SJSA1 (cell line): ENCODE results near the gene TRMT1. TPM values are rescaled to one million over a fixed set of nuclear protein-coding genes. Genes with fewer than 3 reads are reported as not detected.
"Not testable (repeated sequence)": the region's sequence is repeated elsewhere in the genome, so short reads cannot be mapped to it uniquely, and the experiment has no call there.

Experiments used
- DNase-seq, 2 experiments: peaks; one replicate each; pipeline ENCODE4 v3.0.0-alpha.2; 2015 to 2020; ENCODE audit warnings: low spot score in 2 of 2, low read depth in 1 of 2
- H3K27ac ChIP-seq: fragments of 250-450 bp; sonication (Bioruptor Pico); 2 replicates; pipeline ENCODE4 v1.5.1; 2020; ENCODE audit warnings: mild to moderate bottlenecking, moderate library complexity
- H3K27me3 ChIP-seq: fragments of 250-450 bp; sonication (Bioruptor Pico); replicated peaks from 2 replicates; pipeline ENCODE4 v1.5.1; 2020; ENCODE audit warnings: mild to moderate bottlenecking, moderate library complexity
- H3K36me3 ChIP-seq: fragments of 250-450 bp; sonication (Bioruptor Pico); 2 replicates; pipeline ENCODE4 v1.5.1; 2020; ENCODE audit warnings: mild to moderate bottlenecking
- H3K4me1 ChIP-seq: fragments of 250-450 bp; sonication (Bioruptor Pico); replicated peaks from 2 replicates; pipeline ENCODE4 v1.6.1; 2021; ENCODE audit warnings: mild to moderate bottlenecking
- H3K4me3 ChIP-seq: fragments of 250-450 bp; sonication (Bioruptor Pico); 2 replicates; pipeline ENCODE4 v1.5.1; 2020; ENCODE audit warnings: mild to moderate bottlenecking
- H3K9me3 ChIP-seq: fragments of 250-450 bp; sonication (Bioruptor Pico); replicated peaks from 2 replicates; pipeline ENCODE4 v1.5.1; 2020; ENCODE audit warnings: mild to moderate bottlenecking
- total RNA-seq: library from RNA; depleted of rRNA; stranded (reverse); fragments of >200 nt; shearing (Covaris generic); gene quantifications from 2 replicates; pipeline ENCODE4 v1.2.3, GENCODE V29; 2014; rRNA removed

TRMT1 gene
- 29.6 and 49.9 TPM in 2 replicates for total RNA-seq

DNA sequence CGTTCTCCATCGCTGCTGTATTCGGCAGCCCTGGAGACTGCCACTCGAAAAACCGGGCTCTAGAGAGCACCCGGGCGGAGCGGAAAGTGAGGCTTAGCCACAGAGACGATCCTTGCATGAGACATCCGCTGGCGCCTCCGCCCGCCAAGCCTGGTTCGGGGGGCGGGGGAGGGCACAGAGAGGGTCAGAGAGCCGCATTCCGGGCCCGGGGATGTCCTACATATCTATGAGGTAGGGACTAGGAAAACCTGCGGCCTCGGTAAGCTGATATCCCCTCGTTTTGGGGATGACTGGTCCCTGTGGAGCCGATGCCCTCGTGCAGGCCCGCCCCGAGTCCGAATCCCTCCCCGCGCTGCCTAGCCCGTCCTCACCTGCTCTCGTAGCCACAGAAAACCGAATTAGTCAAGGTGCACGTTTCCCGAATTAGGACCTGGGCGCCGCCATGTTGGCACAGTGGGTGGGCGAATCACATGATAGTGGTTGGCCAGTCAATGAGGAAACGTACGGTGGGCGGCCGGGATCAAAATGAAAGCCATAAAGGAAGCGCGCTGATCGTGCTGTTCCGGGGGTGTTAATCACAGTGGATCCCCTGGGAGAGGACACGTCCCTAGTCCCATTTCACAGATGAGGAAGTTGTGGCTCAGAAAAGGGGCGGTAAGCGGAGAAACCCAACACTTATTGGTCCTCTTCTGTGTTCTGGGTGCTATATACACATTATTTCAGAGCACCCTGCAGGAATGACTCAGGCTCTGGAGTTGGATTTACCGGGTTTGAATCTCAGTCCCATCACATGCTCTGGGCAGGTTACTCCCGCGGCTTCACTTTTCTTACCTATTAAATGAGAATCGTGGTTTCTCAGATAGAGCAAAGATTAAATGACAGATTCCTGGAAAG is at the start of gene TRMT1:
Gene TRMT1, minus strand, starts transcription at position 459 of the 894 bp plus-strand sequence. Its CDS starts 341 bp downstream, at position 118.
- Histone ChIP-seq H3K36me3 (peaks cover 65% of the 10 kb centered on the region), H3K9me3 (no peaks in the 10 kb centered on the region), H3K27me3 (no peaks in the 10 kb centered on the region), H3K27ac (peak within 1 kb of the TSS; percentile 77), H3K4me3 (peak within 1 kb of the TSS; percentile 87), H3K4me1 (peaks cover 44% of the 10 kb centered on the region)
- peak; percentile 88 to 94 for DNase-seq

DNA sequence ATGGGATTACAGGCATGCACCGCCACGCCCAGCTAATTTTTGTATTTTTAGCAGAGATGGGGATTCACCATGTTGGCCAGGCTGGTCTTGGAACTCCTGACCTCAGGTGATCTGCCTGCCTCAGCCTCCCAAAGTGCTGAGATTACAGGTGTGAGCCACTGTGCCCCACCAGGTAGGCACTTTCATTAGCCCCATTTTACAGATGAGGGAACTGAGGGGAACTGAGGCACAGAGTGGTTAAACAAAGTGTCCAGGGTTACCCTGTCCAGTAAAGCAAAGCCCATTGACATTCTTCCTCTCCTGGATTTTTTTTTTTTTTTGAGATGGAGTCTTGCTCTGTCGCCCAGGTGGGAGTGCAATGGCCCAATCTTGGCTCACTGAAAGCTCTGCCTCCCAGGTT is 49.6 kb upstream of the TRMT1 start:
- H3K4me3 ChIP-seq, H3K9me3 ChIP-seq, DNase-seq, H3K27me3 ChIP-seq, H3K27ac ChIP-seq, H3K36me3 ChIP-seq: not testable (repeated sequence)
- peaks cover 71% of the 10 kb centered on the region for H3K4me1 ChIP-seq

DNA sequence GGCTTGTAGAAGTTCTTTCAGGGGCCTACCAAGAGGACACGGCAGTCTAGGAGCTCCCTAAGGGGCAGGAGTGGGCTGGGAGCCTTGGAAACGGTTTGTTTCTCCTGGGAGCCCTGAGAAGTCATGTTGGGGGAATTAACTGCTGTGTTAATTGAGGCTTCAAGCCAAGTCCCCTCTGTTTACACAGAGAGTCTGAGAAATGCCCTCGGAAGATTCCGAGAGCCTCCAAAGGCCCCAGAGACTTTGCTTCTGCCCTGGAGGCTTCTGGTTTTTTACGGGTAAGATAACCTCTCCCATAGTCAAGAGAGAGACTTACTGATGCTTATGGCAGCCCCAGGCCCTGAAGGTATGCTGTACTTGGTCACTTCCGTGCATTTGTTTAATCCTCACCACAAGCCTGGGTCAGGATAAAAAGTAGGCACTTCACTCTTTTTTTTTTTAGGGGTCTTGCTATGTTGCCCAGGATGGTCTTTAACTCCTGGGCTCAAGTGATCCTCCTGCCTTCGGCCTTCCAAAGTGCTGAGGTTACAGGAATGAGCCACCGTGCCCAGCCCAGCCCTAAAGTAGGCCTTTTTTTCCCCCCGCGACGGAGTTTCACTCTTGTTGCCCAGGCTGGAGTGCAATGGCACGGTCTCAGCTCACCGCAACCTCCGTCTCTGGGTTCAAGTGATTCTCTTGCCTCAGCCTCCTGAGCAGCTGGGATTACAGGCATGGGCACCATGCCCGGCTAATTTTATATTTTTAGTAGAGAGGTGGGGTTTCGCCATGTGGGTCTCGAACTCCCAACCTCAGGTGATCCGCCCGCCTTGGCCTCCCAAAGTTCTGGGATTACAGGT is 48.8 kb upstream of the TRMT1 start:
- H3K36me3 ChIP-seq = no peaks in the 10 kb centered on the region
- H3K27ac ChIP-seq = peak overlapping the region; percentile 94
- DNase-seq = no peak
- H3K27me3 ChIP-seq = no peaks in the 10 kb centered on the region
- no peaks in the 10 kb centered on the region for H3K9me3 ChIP-seq
- peaks cover 70% of the 10 kb centered on the region for H3K4me1 ChIP-seq
- no peak overlapping the region for H3K4me3 ChIP-seq

DNA sequence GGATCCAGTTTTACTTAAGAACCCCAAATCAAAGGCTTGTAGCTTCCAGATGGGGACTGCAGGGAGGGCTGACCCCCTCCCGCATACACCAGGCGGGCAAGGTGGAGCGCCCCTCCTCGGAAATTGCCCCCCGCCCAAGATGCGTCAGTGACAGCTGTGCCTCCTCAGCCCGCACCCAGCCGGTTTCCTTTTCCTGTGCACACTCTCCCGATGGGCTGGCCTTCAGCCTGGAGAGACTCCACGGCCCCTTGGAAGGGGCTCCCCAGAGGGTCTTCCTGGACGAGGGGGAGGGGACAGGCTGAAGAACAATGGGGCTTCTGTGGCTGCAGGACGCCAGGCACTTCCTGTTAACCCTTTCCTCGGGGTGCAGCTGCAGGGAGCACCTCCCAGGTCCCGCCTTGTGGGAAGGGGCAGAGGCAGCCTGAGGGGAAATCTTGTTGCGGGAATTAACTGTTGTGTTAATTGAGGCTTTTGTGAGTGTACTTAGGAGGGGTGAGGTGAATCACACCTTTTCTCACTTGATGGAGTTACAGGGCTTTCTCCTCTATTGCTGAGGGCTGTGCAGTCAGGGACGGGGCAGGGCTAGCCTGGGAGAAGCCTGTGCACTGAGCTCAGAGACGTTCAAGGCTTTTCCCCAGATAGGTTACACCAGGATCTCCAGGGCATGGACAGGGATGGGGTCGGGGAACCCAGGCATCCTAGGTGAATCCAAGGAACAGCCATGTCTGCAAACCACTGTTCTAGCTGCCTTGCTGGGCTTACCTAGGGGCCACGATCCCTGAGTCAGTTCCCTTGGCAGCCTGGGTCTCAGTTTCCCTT is 48.0 kb upstream of the TRMT1 start:
- H3K27me3 ChIP-seq = no peaks in the 10 kb centered on the region
- H3K9me3 ChIP-seq = no peaks in the 10 kb centered on the region
- H3K36me3 ChIP-seq = no peaks in the 10 kb centered on the region
- DNase-seq = peak; percentile 60 to 71
- peak overlapping the region; percentile 14 for H3K4me3 ChIP-seq
- peak overlapping the region; percentile 94 for H3K27ac ChIP-seq
- peaks cover 62% of the 10 kb centered on the region for H3K4me1 ChIP-seq

DNA sequence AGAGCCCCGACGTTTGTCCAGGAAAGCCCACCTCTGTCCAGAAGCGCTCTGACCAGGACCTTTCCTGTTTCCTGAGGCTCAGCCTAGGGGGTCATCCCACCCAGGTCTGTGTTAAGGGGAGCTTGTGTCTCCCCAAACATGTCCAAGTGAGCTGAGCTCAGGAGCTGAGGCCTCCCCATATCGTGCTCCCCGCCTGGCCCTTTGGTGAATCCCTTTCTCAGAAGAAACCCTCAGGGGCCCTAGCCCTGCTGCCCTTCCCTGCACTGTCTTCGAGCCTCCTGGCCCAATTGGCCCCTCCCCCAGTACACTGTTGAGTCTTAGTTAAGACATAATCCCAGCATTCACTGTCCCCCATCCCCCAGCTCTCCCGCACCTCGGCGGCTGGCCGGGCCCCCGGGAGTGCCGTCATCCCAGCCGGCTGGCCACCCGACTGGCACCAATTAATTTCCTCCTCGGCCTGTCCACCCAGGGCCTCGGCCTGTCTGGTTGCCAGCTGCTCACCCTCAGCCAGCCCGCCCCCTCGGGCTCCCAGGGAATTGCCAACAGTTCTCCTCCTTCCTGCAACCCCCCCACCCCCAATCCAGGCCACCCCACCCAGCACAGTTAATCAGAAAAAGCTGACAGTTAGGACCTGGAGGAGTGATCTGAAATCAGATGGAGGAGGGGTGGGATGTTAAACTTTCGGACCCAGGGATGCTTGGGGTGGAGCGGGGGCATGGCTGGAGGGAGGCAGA is 47.2 kb upstream of the TRMT1 start:
- H3K4me1 ChIP-seq = peaks cover 54% of the 10 kb centered on the region
- peak overlapping the region; percentile 28 for H3K4me3 ChIP-seq
- no peaks in the 10 kb centered on the region for H3K27me3 ChIP-seq

DNA sequence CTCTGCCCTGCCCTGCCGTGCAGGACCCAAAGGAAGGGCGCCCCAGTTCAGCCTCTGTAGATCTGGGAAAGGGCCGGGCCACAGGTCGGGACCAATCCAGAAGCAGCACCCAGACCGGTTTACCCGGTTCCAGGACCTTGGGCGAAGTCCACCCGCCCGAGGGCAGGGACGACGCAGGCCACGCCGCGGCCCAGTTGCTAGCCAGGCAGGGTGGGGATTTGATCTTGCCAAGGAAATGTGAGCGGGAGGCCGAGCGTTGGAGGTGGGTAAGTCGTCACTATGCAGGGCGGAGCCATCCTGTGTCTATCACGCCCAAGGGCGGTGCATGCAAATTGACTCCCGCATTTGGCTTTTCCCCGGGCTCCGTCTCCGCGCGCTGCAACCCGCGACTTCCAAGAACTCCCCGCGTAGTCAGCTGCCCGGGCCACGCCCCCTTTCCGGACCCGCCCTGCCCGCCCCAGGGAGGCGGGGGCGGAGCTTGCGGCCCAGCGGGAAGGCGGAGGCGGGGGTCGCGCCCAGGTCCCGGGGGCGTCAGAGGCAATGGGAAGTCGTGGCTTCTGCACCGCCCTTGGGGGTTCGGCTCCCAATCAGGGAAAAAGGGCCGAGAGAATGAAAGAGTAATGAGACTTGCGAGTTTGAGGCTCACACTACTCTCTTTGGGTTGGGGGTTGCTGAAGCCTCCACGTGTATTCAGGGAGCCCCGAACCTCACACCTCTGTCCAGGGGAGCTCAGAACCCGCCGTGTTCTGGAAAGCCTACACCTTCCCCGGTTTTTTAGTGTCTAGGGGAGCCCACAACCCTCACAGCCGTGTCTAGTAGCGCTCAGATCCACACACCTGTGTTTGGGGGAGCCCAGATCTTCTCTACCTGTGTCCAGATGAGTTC is 46.4 kb upstream of the TRMT1 start:
- H3K9me3 ChIP-seq = no peaks in the 10 kb centered on the region
- H3K4me3 ChIP-seq = peak overlapping the region; percentile 28
- peak; percentile 88 to 97 for DNase-seq
- no peaks in the 10 kb centered on the region for H3K36me3 ChIP-seq
- peak overlapping the region; percentile 94 for H3K27ac ChIP-seq
- no peaks in the 10 kb centered on the region for H3K27me3 ChIP-seq
- H3K4me1 ChIP-seq = peaks cover 46% of the 10 kb centered on the region

More for the DNA sequence above, 47.2 kb upstream of the TRMT1 start:
- DNase-seq = peak; percentile 90 to 94
- Histone ChIP-seq H3K27ac (peak overlapping the region; percentile 94), H3K9me3 (no peaks in the 10 kb centered on the region), H3K36me3 (no peaks in the 10 kb centered on the region)

DNA sequence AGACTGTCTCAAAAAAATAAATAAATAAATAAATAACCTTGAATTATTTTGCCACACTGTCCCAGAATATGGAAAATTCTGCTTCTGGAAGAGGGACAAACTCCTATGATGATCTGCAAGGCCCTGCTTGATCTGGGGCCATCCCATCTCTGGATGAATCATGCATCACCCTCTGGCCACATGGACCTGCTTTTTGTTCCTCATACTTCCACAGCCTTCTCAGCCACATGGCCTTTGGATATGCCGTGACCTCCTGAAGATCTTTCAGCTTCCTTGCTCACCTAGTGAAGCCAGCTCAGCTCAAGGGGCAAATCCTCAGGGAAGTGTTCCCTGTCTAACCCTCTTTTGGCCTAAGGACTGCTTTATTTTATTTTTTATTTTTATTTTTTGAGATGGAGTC is 44.0 kb upstream of the TRMT1 start:
- no peak overlapping the region for H3K27ac ChIP-seq
- H3K4me3 ChIP-seq = no peak overlapping the region
- no peak for DNase-seq
- peaks cover 34% of the 10 kb centered on the region for H3K4me1 ChIP-seq
- no peaks in the 10 kb centered on the region for H3K9me3 ChIP-seq
- no peaks in the 10 kb centered on the region for H3K27me3 ChIP-seq
- peaks cover under 1% of the 10 kb centered on the region; the same call in 1 of the 2 replicates for H3K36me3 ChIP-seq

DNA sequence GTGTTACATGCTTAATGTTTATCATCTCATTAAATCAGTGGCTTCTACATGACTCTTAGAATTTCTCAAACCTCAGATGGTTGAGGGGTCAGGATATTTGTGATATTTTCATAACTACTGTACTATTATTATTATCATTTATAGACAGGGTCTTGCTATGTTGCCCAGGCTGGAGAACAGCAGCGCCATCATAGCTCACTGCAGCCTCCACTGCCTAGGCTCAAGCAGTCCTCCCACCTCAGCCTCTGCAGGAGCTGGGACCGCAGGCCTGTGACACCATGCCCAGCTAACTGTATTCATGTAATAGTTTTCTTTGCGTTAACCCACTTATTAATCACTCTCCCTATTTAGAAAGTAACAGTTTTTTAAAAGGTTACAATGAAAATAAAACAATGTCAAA is 43.2 kb upstream of the TRMT1 start:
- H3K4me3 ChIP-seq = no peak overlapping the region
- H3K4me1 ChIP-seq = peaks cover 36% of the 10 kb centered on the region
- DNase-seq = no peak
- no peaks in the 10 kb centered on the region for H3K9me3 ChIP-seq
- peaks cover 9% of the 10 kb centered on the region for H3K36me3 ChIP-seq
- no peak overlapping the region for H3K27ac ChIP-seq
- no peaks in the 10 kb centered on the region for H3K27me3 ChIP-seq

DNA sequence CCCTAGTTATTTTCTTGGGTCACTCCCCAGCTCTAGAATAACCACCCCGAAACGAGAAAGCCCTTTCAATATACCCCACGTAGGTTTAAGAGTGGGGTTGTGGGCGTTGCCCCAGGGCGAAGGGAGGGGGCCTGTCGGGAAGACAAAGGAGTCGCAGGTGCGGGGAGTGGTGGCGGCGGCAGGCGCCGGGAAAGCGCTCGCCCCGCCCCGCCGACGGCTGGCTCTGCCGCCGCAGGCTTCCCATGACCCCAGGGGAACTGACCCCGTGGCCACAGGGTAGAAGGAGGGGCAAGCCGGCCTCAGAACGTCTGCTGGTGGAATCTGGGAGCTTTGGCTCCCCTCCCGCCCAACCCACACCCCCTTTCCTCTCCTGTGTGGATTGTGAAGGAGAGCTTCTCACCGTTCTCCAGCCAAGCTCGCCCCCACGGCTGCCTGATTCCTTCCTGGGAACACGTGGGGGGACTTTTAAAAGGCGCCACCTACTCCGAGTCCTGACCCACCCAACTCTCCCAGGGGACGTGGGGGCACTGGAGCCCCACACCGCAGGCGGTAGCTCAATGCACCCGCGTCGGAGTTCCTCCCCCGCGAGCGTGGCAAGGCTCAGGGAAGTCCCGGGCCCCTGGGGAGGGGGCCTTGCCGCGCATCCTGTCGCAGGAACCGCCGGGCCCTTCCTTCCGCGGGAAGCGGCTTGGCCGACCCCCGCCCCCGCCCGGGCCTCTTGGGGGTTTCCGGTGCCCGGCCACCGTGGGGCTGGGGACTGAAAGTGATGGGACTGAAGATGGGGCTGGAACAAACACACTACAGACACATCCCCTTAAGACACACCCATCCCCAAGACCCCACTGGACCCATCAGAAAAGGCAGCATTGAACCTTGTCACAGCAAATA is 39.2 kb upstream of the TRMT1 start:
- no peaks in the 10 kb centered on the region for H3K9me3 ChIP-seq
- H3K4me1 ChIP-seq = peaks cover 22% of the 10 kb centered on the region
- no peak overlapping the region for H3K27ac ChIP-seq
- peaks cover 26% of the 10 kb centered on the region for H3K36me3 ChIP-seq
- DNase-seq = no peak
- H3K4me3 ChIP-seq = peak overlapping the region; percentile 76
- H3K27me3 ChIP-seq = no peaks in the 10 kb centered on the region

DNA sequence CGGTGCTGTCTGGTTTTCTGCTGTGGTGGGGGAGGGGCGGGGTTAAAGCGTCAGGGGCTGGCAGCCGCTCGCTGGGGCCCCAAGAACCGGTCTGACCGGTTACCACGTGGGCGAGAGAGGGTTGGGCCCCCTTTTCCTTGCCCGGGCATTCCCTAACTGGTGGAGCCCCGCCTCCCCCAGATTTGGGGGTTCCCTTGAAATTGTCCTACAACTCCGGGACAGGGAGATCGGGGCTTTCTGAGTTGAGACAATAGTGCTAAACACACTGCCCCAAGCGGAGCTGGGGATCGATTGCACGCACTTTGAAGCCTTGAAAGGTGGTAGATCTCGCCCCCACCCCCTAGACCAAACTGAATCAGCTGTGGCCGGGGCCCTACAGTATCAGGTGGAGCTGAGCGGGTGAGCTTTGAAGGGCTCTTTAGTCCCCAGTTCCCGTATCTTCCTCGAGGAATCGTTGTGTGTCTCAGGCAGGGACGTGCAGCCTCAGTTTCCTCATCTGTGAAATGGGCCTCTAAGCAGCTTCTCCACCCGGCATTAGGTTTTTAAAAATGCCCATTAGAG is 38.5 kb upstream of the TRMT1 start:
- peak overlapping the region; percentile 78 for H3K27ac ChIP-seq
- no peaks in the 10 kb centered on the region for H3K9me3 ChIP-seq
- peaks cover 26% of the 10 kb centered on the region for H3K36me3 ChIP-seq
- peak in 1 of 2 experiments; percentile 60 for DNase-seq
- H3K4me1 ChIP-seq = peaks cover 22% of the 10 kb centered on the region
- H3K27me3 ChIP-seq = no peaks in the 10 kb centered on the region
- H3K4me3 ChIP-seq = peak overlapping the region; percentile 76

DNA sequence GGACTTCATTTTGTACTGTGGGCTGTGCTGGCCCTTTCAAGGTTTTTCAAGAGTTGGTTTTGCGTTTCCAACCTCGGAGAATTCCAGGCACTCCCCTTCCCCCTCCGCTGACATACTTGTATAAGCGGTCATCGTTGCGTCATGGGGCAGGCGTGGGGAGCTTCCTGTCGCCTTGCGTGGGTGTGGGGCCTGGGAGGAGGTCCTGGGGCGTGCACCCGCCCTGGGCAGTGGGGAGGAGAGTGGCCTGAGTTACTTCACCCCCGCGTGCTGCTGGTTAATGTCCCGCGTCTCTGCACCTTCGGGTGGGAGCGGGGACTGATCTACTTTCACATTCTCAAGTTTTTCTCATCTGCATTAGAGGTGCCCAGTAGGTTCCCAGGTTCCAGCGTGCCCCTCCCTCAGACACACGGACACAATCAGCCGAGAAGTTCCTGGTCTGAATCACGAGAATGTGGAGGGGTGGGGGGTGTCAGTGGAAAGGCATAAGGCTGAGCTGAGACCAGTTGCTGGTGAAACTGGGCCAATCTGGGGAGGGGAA is 37.8 kb upstream of the TRMT1 start:
- H3K27me3 ChIP-seq = no peaks in the 10 kb centered on the region
- H3K9me3 ChIP-seq = no peaks in the 10 kb centered on the region; the same call in 1 of the 2 replicates
- H3K4me1 ChIP-seq = peaks cover 27% of the 10 kb centered on the region
- peak overlapping the region; percentile 78 for H3K27ac ChIP-seq
- peak; percentile 88 to 92 for DNase-seq
- H3K4me3 ChIP-seq = peak overlapping the region; percentile 76
- peaks cover 26% of the 10 kb centered on the region for H3K36me3 ChIP-seq
